HG02938 (cell line): Measurements from ENCODE around the gene EIF4E1B.
"Not testable (repeated sequence)": the region's sequence is repeated elsewhere in the genome, so short reads cannot be mapped to it uniquely, and the experiment has no call there.

ENCODE experiments used
- ATAC-seq: cut with Tn5 transposase; IDR thresholded peaks from one replicate; pipeline ENCODE4 v1.9.1; 2021; ENCODE audit warnings: mild to moderate bottlenecking, moderate library complexity; ENCODE audit not compliant: unreplicated experiment

EIF4E1B gene

GRCh38 chr5:176629853-176630680, at the start of gene EIF4E1B, which contains the start of gene SNCB:
Gene EIF4E1B (plus strand): TSS chr5:176630675. CDS start chr5:176642788, 12,113 bp downstream.
Gene SNCB (minus strand): TSS chr5:176630534. CDS start chr5:176629654, 880 bp downstream.
- no peak for ATAC-seq

GRCh38 chr5:176581361-176581760, 49.1 kb upstream of the EIF4E1B start:
- ATAC-seq, result no peak

GRCh38 chr5:176583076-176583475, 47.4 kb upstream of the EIF4E1B start:
- no peak for ATAC-seq

GRCh38 chr5:176587398-176587797, 43.1 kb upstream of the EIF4E1B start:
- no peak for ATAC-seq

- ATAC-seq, result no peak
These were observed 42.2 kb upstream of the EIF4E1B start for GRCh38 chr5:176588297-176588696.

- no peak for ATAC-seq
These were observed 41.3 kb upstream of the EIF4E1B start for GRCh38 chr5:176589039-176589769.

GRCh38 chr5:176590035-176590717, 40.3 kb upstream of the EIF4E1B start:
- no peak for ATAC-seq

- ATAC-seq, result not testable (repeated sequence)
These were observed 38.8 kb upstream of the EIF4E1B start for GRCh38 chr5:176591667-176592066.

- no peak for ATAC-seq
These were observed 37.9 kb upstream of the EIF4E1B start for GRCh38 chr5:176592573-176592972.

- ATAC-seq, result no peak
These were observed 37.1 kb upstream of the EIF4E1B start for GRCh38 chr5:176593273-176593869.

- no peak for ATAC-seq
These were observed 35.9 kb upstream of the EIF4E1B start for GRCh38 chr5:176594554-176594953.

- ATAC-seq, result no peak
These were observed 35.0 kb upstream of the EIF4E1B start for GRCh38 chr5:176595386-176595943.

GRCh38 chr5:176596069-176596644, 34.3 kb upstream of the EIF4E1B start:
- no peak for ATAC-seq

- no peak for ATAC-seq
These were observed 33.6 kb upstream of the EIF4E1B start for GRCh38 chr5:176596689-176597416.

- ATAC-seq, result no peak
These were observed 32.8 kb upstream of the EIF4E1B start for GRCh38 chr5:176597417-176598389.

GRCh38 chr5:176599749-176600430, 30.6 kb upstream of the EIF4E1B start:
- ATAC-seq, result not testable (repeated sequence)

- no peak for ATAC-seq
These were observed 28.5 kb upstream of the EIF4E1B start for GRCh38 chr5:176601901-176602482.
